GM12891 (cell line): ENCODE measurements around the gene MSL3.

ENCODE experiments used
- DNase-seq: peaks from one replicate; pipeline ENCODE4 v3.0.0; 2011; ENCODE audit warnings: low spot score; ENCODE audit not compliant: insufficient read length
- FAIRE-seq: peaks from 2 replicates; lab custom pipeline; 2011; peaks lifted over from hg19 to GRCh38; lab: Jason Lieb, UNC
- PAX5 ChIP-seq: IDR thresholded peaks from 2 replicates; pipeline ENCODE4 v1.6.1; 2011; ENCODE audit warnings: low read length, moderate library complexity, mild to moderate bottlenecking; ENCODE audit not compliant: insufficient read depth, severe bottlenecking
- POLR2A ChIP-seq: IDR thresholded peaks from 2 replicates; pipeline ENCODE4 v1.6.1; 2011; ENCODE audit warnings: low read depth, low read length, control low read depth
- POLR2AphosphoS5 ChIP-seq: IDR thresholded peaks from 2 replicates; pipeline ENCODE4 v1.6.1; 2011; ENCODE audit warnings: low read depth, low read length, control low read depth
- POU2F2 ChIP-seq: IDR thresholded peaks from 2 replicates; pipeline ENCODE4 v1.6.1; 2011; ENCODE audit warnings: low read depth, mild to moderate bottlenecking, control low read depth, low read length, moderate library complexity
- SPI1 ChIP-seq: IDR thresholded peaks from 2 replicates; pipeline ENCODE4 v1.6.1; 2011; ENCODE audit warnings: low read depth, low read length, control low read depth
- TAF1 ChIP-seq: IDR thresholded peaks from 2 replicates; pipeline ENCODE4 v1.6.1; 2011; ENCODE audit warnings: low read depth, low read length, control low read depth

Gene MSL3

DNA sequence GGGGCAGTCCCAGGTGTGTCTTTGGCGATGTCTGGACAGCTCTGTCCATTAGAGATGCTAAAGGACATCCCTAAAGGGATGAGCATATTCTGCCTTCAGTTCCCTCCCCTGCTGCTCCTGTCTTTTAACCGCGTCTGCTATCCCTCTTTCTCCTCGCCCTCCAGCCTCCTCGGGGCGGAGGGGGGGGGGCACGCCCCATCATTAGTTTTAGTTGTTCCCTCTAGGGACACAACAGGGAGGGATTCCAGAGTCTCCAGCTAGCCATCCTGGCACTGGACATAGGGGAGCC, 1.1 kb downstream of the MSL3 start:
- no peak for TF ChIP-seq TAF1
- peak; percentile 1; the same call in 1 of the 2 replicates for TF ChIP-seq POLR2A
- no peak for FAIRE-seq

DNA sequence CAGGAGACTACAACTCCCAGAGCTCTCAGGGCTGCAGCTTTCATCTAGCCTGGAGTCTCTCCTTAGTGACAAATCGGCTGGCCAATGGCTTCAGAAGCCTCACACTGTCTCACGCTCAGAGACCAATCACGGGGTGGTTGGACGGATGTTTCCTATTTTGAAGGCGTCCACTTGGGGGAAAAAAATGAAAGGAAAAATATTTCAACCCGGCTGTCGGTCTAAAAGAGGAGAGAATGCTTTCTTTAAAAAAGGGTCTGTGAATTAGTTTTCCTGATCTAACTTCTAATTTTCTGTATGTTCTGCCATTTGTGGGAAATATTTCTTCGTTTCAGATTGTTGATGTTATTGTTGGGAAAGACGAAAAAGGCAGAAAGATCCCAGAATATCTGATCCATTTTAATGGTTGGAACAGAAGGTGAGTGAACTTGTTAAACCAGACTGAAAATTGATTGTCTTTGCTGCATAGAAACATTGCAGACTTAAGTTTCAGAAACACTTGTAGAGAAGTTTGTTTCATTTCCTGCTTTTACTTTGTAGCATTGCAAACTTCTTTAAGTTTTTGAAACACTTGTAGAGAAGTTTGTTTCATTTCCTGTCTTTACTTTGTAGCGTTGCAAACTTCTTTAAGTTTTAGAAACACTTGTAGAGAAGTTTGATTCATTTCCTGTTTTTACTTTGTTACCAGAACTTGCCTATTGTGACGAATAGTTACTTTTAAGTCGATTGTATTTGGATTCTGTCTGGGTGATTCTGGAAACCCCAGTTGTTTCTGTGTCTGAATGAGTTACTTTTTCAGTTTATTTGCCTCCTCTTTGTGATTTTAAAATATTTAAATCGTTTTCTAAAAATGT, 1.6 kb downstream of the MSL3 start:
- TF ChIP-seq POLR2AphosphoS5 (no peak), TAF1 (no peak), SPI1 (peak; percentile 57)
- FAIRE-seq (peak; percentile 95), DNase-seq (peak; percentile 23)

More for the DNA sequence above, 1.1 kb downstream of the MSL3 start:
- DNase-seq: no peak

DNA sequence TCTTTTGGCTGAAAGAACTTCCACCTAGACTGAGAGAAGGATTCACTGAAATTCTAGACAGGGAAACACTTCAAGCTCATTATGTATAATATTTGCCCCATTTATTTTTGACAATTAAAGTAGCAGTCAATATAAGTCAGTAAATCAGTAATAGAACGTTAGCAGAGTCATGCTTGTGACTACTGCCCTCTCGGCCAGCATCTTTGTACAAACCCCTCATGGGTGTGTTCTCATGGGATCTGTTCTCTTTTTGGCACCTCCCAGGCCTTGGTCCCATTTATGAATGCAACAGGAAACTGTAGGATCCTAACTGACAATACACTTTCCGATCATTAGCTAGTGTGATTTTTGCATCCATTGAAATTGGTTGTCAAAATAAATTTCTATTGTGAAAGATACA, 2.9 kb downstream of the MSL3 start:
- TF ChIP-seq TAF1: no peak
- TF ChIP-seq POLR2AphosphoS5: no peak
- no peak for TF ChIP-seq POU2F2
- TF ChIP-seq POLR2A: no peak
- TF ChIP-seq PAX5: no peak
- TF ChIP-seq SPI1: no peak
- DNase-seq: no peak
- FAIRE-seq: no peak

DNA sequence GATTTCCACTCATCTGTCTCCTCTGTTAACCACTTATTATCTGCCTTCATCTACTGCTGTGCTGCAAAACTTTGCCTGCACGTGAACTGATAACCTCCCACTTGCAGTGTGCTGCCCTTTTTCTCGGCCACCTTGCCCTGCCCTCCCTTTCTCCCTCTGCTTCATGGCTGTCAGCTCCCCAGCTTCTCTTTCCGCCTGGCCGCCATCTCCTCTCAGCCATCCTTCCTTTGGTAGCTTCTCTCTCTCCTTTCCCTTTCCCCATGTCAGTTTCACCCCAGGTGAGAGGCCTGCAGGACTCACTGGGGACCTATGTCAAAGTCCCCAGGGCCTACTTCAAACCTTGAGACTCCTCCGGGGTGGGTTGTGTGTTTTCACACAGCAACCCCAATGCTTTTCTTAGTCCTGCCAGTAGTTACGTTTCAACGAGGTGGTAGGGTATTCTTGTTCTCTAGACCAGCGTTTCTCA, 6.6 kb downstream of the MSL3 start:
- DNase-seq (no peak), FAIRE-seq (no peak)
- TF ChIP-seq SPI1 (no peak), POLR2A (no peak)

DNA sequence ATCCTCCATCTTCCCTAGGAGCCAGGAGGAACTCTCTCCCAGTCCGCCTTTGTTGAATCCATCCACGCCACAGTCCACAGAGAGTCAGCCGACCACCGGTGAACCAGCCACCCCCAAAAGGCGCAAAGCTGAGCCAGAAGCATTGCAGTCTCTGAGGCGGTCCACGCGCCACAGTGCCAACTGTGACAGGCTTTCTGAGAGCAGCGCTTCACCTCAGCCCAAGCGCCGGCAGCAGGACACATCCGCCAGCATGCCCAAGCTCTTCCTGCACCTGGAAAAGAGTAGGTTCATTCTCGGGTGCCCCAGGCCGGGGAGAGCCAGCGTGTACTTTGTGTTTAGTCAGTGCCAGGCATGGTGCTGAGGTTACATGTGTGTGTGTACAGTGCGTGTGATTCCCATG, 7.4 kb downstream of the MSL3 start:
- no peak for DNase-seq
- FAIRE-seq: no peak
- TF ChIP-seq PAX5 (no peak), POLR2A (no peak)

DNA sequence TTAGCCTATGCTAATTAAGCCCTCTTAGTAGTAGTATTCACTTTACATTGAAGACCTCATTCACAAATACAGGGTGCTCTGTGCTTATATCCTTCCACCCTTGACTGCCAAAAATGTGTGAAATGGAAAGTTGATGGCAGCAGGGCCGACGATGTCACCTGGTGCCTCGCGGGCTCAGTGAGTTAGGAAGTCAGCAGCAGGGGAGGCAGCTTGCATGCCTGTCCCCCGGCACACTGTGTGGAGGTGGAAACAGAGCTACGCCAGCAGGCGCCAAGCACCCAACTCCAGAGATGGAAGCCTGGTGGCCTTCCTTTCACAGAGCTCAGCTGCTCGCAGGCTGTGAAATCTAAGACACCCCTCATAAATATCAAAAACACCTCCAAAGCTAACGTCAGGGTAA, 8.4 kb downstream of the MSL3 start:
- FAIRE-seq (no peak), DNase-seq (no peak)
- no peak for TF ChIP-seq POLR2AphosphoS5
- no peak for TF ChIP-seq TAF1

DNA sequence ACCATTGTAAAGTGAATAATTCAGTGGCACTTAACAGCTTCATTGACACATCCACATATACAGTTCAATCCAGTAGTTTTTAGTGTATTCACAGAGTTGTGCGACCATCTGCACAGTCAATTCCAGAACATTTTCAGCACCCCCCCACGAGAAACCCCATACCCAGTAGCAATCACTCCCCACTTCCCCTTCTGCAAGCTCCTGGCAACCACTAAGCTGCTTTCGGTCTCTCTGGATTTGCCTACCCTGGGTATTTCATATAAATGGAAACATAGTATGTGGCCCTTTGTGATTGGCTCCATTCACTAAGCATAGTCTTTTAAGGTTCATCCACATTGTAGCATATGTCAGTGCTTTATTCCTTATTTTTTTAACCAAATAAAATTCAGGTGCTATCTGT, 10.0 kb downstream of the MSL3 start:
- DNase-seq (no peak), FAIRE-seq (no peak)
- TF ChIP-seq POLR2AphosphoS5 (no peak), SPI1 (peak; percentile 93)

DNA sequence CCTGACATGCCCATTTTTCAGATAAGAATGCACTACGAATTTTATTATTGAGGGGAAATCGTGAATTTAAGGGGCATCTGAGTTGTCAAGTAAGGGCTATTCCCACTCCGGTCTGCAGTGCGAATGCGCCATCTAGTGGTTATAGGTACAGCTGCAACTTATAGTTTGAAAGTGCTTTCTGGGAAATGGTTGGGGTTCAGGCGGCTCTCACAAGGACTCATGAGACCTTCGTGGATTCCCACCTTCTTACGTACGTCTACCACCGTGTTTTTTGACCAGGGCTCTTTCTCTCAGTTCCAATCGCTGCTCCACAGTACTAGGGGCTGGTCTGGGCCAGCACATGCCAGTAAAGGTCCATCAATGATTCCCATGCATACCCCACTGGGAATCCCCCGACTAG, 12.3 kb downstream of the MSL3 start:
- DNase-seq: no peak
- TF ChIP-seq POLR2AphosphoS5 (no peak), SPI1 (no peak), POLR2A (no peak), TAF1 (no peak), PAX5 (no peak), POU2F2 (no peak)
- peak; percentile 86 for FAIRE-seq

DNA sequence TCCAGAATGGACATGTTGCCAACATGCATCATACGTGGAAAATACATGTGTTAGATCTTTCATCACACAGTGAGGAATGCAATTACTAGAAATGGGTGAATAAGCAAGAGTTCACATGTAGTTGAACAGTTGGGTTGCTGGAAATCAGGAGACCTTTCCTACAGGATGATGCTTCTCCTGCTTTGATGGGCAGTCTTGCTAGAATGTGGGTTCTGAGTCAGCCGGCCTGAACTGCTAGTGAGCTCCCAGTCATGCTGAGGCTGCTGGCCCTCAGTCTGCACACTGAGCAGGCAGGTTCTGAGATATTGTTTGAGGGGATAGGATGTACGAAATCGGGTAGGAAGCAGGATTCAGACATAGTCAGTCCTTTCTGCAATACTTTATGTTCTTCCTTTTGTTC, 20.2 kb downstream of the MSL3 start:
- DNase-seq: no peak
- no peak for TF ChIP-seq PAX5
- no peak for TF ChIP-seq TAF1
- no peak for TF ChIP-seq POLR2A
- no peak for TF ChIP-seq POLR2AphosphoS5
- no peak for TF ChIP-seq SPI1
- no peak for TF ChIP-seq POU2F2
- FAIRE-seq: no peak

DNA sequence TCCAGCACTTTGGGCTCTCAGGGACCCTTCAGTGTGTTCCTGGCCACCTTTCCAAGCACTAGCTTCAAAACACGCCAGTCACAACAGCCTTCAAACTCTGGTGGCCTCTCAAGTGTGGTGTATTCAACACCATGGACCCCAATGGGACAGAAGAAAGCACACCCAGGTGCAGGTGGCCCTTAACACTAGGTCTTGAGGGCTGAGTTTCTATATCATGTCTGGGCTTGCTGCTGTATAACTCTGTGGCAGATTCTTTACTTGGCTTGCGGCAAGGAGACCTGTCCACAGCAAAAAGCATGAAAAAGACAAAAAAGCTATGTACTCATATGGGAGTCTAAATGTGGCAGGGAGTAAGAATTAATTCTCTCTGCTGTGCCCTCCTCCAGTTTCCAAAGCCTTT, 23.1 kb downstream of the MSL3 start:
- no peak for DNase-seq
- TF ChIP-seq POLR2A: no peak
- no peak for TF ChIP-seq POU2F2
- no peak for TF ChIP-seq SPI1
- TF ChIP-seq POLR2AphosphoS5: no peak
- no peak for TF ChIP-seq PAX5
- TF ChIP-seq TAF1: no peak
- no peak for FAIRE-seq

DNA sequence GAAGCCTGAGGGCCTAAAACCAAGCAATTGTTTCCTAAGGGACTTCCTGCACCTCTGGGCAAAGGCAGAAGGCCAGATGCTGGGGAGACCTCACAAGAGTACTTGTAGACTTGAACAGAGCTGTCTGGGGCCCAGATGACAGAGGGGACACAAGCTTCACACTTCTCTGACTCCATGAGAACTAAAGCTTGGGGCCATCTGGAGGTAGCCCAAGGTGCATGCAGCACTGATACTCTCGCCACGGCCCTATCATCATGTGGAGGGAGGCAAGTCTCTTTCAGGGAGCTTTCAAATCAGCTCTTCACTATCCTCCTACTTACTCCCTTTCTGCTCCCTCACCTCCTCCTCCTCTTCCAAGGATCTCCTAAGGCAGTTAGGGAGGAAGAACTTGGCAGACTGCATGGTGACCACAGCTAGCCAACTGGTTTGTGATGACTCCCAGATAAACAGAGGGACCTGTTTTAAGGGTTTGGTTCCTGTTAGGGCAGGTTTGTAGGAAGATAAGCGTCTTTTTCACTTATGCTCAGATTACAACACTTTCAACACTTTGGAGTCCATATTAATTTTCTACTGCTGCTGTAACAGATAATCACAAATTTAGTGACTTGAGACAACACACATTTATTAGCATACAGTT, 23.8 kb downstream of the MSL3 start:
- TF ChIP-seq PAX5 (no peak), POU2F2 (no peak), POLR2AphosphoS5 (no peak), TAF1 (no peak), SPI1 (no peak), POLR2A (no peak)
- DNase-seq (no peak), FAIRE-seq (no peak)
